Neutrophil (primary cell): ENCODE results near the gene ZNF224.
"Not testable (repeated sequence)": the region's sequence is repeated elsewhere in the genome, so short reads cannot be mapped to it uniquely, and the experiment has no call there.

Experiments
- H3K27ac ChIP-seq: fragments of 200-600 bp; sonication (generic); 2 replicates; pipeline ENCODE4 v1.5.1; 2016; ENCODE audit warnings: mild to moderate bottlenecking, moderate library complexity
- H3K27me3 ChIP-seq: fragments of 200-600 bp; sonication (generic); 2 replicates; pipeline ENCODE4 v1.6.0; 2016; ENCODE audit warnings: mild to moderate bottlenecking
- H3K36me3 ChIP-seq: fragments of 200-600 bp; sonication (generic); 2 replicates; pipeline ENCODE4 v1.5.1; 2017
- H3K4me1 ChIP-seq, 2 experiments: fragments of 200-600 bp in 1 of 2; sonication (generic) in 1 of 2; 1 replicate in 1 of 2; 2 replicates in 1 of 2; pipeline versions ENCODE4 v1.5.1 to v1.6.1; 2013 to 2016; ENCODE audit warnings: low read depth in 1 of 2, low read length in 1 of 2, mild to moderate bottlenecking in 1 of 2, moderate library complexity in 1 of 2; ENCODE audit not compliant: control insufficient read depth in 1 of 2, insufficient read depth in 1 of 2
- H3K4me3 ChIP-seq, 2 experiments: fragments of 200-600 bp in 1 of 2; sonication (generic) in 1 of 2; 1 replicate in 1 of 2; 2 replicates in 1 of 2; pipeline ENCODE4 v1.5.1; 2013 to 2016; ENCODE audit warnings: low read depth in 1 of 2, low read length in 1 of 2, mild to moderate bottlenecking in 1 of 2, moderate library complexity in 1 of 2
- H3K9me3 ChIP-seq: fragments of 200-600 bp; sonication (generic); 2 replicates; pipeline ENCODE4 v1.5.1; 2016
- CTCF ChIP-seq: fragments of 200-600 bp; sonication (generic); IDR thresholded peaks from 2 replicates; pipeline ENCODE4 v1.5.1; 2016; ENCODE audit warnings: antibody characterized with exemption

Gene ZNF224

GRCh38 chr19:44112802-44113137 lies 18.6 kb downstream of the ZNF224 start:
- Histone ChIP-seq H3K9me3 (peaks cover 8% of the 10 kb centered on the region), H3K27ac (peak overlapping the region; percentile 36), H3K4me3 (peak overlapping the region; percentile 69 to 76), H3K4me1 (peaks cover 16 to 18% of the 10 kb centered on the region in 2 experiments), H3K27me3 (no peaks in the 10 kb centered on the region), H3K36me3 (peaks cover 11% of the 10 kb centered on the region)
- no peak for TF ChIP-seq CTCF

- H3K4me1 ChIP-seq, result peaks cover 16 to 18% of the 10 kb centered on the region in 2 experiments
- TF ChIP-seq CTCF, result no peak
Observed at GRCh38 chr19:44113138-44113783, 19.1 kb downstream of the ZNF224 start, which contains the start of gene ZNF225. ZNF225 (plus strand) TSS chr19:44113399; CDS start chr19:44115828, 2,429 bp downstream.

GRCh38 chr19:44113784-44114390 lies 19.7 kb downstream of the ZNF224 start:
- Histone ChIP-seq H3K9me3 (no peaks in the 10 kb centered on the region), H3K4me1 (peaks cover 16 to 18% of the 10 kb centered on the region in 2 experiments), H3K27me3 (no peaks in the 10 kb centered on the region), H3K4me3 (peak overlapping the region; percentile 69 to 76), H3K27ac (peak overlapping the region; percentile 36), H3K36me3 (peaks cover 22% of the 10 kb centered on the region)
- no peak for TF ChIP-seq CTCF

More at GRCh38 chr19:44113138-44113783, 19.1 kb downstream of the ZNF224 start, which contains the start of gene ZNF225:
- peaks cover 16% of the 10 kb centered on the region for H3K36me3 ChIP-seq
- H3K9me3 ChIP-seq, result peaks cover 3% of the 10 kb centered on the region
- H3K4me3 ChIP-seq, result peak within 1 kb of the TSS; percentile 69 to 76
- no peaks in the 10 kb centered on the region for H3K27me3 ChIP-seq
- peak within 1 kb of the TSS; percentile 36 for H3K27ac ChIP-seq

- not testable (repeated sequence) for H3K9me3 ChIP-seq, H3K27me3 ChIP-seq, H3K27ac ChIP-seq, H3K4me1 ChIP-seq, H3K4me3 ChIP-seq
- H3K36me3 ChIP-seq, result peaks cover 38% of the 10 kb centered on the region
Observed at GRCh38 chr19:44121162-44121561, 27.0 kb downstream of the ZNF224 start.

GRCh38 chr19:44131955-44132354 lies 37.8 kb downstream of the ZNF224 start:
- Histone ChIP-seq H3K4me1 (no peaks in the 10 kb centered on the region), H3K36me3 (peaks cover 20% of the 10 kb centered on the region), H3K4me3 (no peak overlapping the region), H3K9me3 (peaks cover 19% of the 10 kb centered on the region), H3K27ac (no peak overlapping the region), H3K27me3 (no peaks in the 10 kb centered on the region)
- TF ChIP-seq CTCF, result no peak
